Measurements from ENCODE around the gene PKD2L2. TPM values are rescaled to one million over a fixed set of nuclear protein-coding genes. Genes with fewer than 3 reads are reported as not detected.

The PKD2L2 gene
- total RNA-seq, 2 experiments from 2014 or later: not detected

DNA sequence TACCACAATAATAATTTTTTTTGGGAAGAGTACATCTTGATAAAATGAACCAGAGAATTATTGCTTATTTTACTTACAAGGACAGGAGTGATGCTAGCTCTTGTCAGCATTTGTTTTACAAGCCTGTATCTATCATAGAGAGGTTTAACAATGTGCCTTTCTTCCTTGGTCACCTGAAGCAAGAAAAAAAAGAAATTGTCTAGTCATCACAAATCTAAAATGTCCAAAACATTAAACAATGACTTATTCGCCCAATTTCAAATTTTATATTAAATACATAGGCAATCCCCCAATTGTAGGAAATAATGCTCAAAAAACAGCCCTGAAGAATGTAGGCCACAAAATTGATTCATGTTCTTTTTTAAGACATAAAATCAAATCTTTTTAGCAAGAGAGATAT is 56.6 kb downstream of the PKD2L2 start:
- ATAC-seq (no peak), DNase-seq (no peak)
- Mint-ChIP-seq H3K4me3 (no peak overlapping the region), H3K27ac (no peak overlapping the region), H3K36me3 (ENCODE audit: low read depth) (peaks cover 57% of the 10 kb centered on the region), H3K4me1 (ENCODE audit: low read depth) (peaks cover 3% of the 10 kb centered on the region), H3K27me3 (no peaks in the 10 kb centered on the region), H3K9me3 (no peaks in the 10 kb centered on the region)
- ChIA-PET CTCF (interaction anchor here (0.6 kb wide), 1 partner anchor 90 kb away, joined by 3 read pairs; no protein-coding TSS in a partner anchor), POLR2A (no interaction called here)
- TF ChIP-seq, protein P1, sequence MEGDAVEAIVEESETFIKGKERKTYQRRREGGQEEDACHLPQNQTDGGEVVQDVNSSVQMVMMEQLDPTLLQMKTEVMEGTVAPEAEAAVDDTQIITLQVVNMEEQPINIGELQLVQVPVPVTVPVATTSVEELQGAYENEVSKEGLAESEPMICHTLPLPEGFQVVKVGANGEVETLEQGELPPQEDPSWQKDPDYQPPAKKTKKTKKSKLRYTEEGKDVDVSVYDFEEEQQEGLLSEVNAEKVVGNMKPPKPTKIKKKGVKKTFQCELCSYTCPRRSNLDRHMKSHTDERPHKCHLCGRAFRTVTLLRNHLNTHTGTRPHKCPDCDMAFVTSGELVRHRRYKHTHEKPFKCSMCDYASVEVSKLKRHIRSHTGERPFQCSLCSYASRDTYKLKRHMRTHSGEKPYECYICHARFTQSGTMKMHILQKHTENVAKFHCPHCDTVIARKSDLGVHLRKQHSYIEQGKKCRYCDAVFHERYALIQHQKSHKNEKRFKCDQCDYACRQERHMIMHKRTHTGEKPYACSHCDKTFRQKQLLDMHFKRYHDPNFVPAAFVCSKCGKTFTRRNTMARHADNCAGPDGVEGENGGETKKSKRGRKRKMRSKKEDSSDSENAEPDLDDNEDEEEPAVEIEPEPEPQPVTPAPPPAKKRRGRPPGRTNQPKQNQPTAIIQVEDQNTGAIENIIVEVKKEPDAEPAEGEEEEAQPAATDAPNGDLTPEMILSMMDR (IDR thresholded peaks at IDR 0.05): no peak
- intact Hi-C loops (cut with micrococcal nuclease): no loop called here

DNA sequence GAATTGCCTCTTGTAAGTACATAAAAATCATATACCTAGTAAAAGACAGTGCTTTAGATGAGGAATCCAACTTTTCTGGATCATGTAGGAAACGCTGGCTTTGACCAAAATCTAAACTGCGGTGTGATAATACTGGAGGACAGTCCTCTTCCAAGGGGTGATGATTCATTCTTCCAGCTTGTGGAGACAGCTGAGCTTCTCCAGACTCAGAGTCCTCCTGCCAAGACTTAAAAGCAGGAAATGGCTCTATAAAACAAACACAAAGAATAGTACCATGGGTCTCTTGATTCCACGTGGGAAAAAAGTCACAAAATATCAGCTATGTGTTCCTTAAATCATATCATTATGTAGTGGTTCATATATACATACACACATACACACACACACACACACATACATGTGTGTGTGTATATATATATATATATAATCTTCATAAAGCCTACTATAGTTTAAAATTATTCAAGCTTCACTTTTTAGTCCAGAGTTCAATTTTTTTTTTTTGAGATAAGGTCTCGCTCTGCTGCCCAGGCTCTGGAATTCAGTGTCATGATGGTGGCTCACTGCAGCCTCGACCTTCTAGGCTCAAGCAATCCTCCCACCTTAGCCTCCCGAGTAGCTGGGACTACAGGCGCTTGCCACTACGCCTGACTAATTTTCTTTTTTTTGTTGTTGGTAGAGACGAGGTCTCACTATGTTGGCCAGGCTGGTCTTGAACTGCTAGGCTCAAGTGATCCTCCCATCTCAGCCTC is 65.0 kb downstream of the PKD2L2 start:
- Mint-ChIP-seq H3K27me3 (no peaks in the 10 kb centered on the region), H3K4me1 (ENCODE audit: low read depth) (no peaks in the 10 kb centered on the region), H3K27ac (no peak overlapping the region), H3K9me3 (no peaks in the 10 kb centered on the region), H3K36me3 (ENCODE audit: low read depth) (peaks cover 37% of the 10 kb centered on the region), H3K4me3 (no peak overlapping the region)
- no peak for DNase-seq
- ChIA-PET CTCF (interaction anchor here (1.0 to 1.7 kb wide), 8 partner anchors 9 to 212 kb away, joined by 3 to 6 read pairs (median 3); no protein-coding TSS in a partner anchor), POLR2A (interaction anchor here (0.6 to 0.7 kb wide), 2 partner anchors 24 to 59 kb away, joined by 3 to 4 read pairs; no protein-coding TSS in a partner anchor)
- no peak for ATAC-seq
- intact Hi-C loops (cut with micrococcal nuclease): no loop called here
- TF ChIP-seq, protein P1 (IDR thresholded peaks at IDR 0.05): no peak

DNA sequence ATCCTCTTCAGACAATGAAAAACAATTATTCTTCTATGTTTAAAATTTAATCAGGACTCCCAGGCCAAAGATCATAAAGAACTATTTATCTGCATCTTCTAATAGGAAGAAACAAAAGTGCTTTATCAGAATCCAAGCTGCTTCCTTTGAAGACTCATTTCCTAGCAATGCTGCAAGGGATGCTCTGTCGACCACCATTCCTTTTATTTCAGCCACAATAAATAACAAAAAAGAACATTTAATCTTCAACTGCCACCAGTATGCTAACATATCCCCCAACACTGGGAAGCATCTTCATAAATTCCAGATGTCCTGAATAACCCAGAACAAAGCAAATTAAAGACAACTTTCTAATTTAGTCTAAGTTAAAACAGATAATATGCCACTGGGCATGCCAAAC is 68.7 kb downstream of the PKD2L2 start:
- DNase-seq (no peak), ATAC-seq (no peak)
- Mint-ChIP-seq H3K4me3 (no peak overlapping the region), H3K36me3 (ENCODE audit: low read depth) (peaks cover 32% of the 10 kb centered on the region), H3K9me3 (no peaks in the 10 kb centered on the region), H3K27ac (no peak overlapping the region), H3K4me1 (ENCODE audit: low read depth) (no peaks in the 10 kb centered on the region), H3K27me3 (no peaks in the 10 kb centered on the region)
- POLR2A ChIA-PET: no interaction called here
- TF ChIP-seq, protein P1 (IDR thresholded peaks at IDR 0.05): no peak
- CTCF ChIA-PET: no interaction called here
- intact Hi-C loops (cut with micrococcal nuclease): no loop called here

DNA sequence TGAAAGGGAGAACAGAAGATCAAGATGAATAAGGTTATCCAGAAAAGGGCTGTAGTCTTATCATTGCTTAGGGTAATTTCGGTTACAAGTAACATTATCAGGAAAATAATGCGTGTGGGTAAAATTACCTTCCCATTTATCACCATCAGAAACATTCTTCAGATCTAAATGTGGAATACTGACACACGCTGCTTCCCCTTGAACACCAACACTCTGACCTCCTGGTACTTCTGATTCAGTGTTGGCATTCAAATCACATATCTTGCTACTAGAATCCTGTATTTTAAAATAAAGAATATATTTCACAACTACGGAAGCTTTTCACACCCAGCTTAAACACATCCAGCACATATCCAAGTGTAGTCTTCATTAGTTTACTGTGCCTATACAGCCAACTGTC is 70.2 kb downstream of the PKD2L2 start:
- intact Hi-C loops (cut with micrococcal nuclease): no loop called here
- ATAC-seq: no peak
- Mint-ChIP-seq H3K4me3 (no peak overlapping the region), H3K27me3 (no peaks in the 10 kb centered on the region), H3K27ac (no peak overlapping the region), H3K36me3 (ENCODE audit: low read depth) (peaks cover 28% of the 10 kb centered on the region), H3K9me3 (no peaks in the 10 kb centered on the region), H3K4me1 (ENCODE audit: low read depth) (no peaks in the 10 kb centered on the region)
- TF ChIP-seq, protein P1 (IDR thresholded peaks at IDR 0.05): no peak
- no peak for DNase-seq
- POLR2A ChIA-PET: no interaction called here
- CTCF ChIA-PET: no interaction called here

DNA sequence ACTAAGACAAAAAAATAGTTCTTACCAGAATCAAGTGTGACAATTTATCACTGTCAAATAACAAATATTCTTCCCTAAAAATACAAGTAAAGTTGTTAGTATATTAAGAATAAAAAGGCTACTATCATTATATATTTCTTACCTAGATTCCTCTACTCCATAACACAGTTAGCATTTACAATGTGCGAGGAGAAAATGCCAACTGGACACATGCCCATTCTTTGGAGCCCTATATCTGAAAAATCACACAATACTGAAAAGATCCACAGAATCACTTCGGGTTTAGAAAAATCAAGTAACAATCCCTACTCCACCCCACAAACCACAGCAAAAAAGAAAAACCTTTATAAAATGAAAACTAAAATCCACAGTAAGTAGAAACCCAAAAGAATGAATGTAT is 70.9 kb downstream of the PKD2L2 start:
- TF ChIP-seq, protein P1 (IDR thresholded peaks at IDR 0.05): no peak
- Mint-ChIP-seq H3K27me3 (no peaks in the 10 kb centered on the region), H3K9me3 (no peaks in the 10 kb centered on the region), H3K4me1 (ENCODE audit: low read depth) (no peaks in the 10 kb centered on the region), H3K36me3 (ENCODE audit: low read depth) (peaks cover 30% of the 10 kb centered on the region), H3K4me3 (no peak overlapping the region), H3K27ac (peak overlapping the region; percentile 38)
- ChIA-PET CTCF (no interaction called here), POLR2A (no interaction called here)
- no peak for DNase-seq
- no peak for ATAC-seq
- intact Hi-C loops (cut with micrococcal nuclease): no loop called here

Measured in activated CD8-positive, alpha-beta T cell treated with anti-CD3 and anti-CD28 coated beads for 36 hours (primary cell).